Kidney (tissue), 14 donors: ENCODE measurements around the gene RPS19. TPM values are rescaled to one million over a fixed set of nuclear protein-coding genes. Genes with fewer than 3 reads are reported as not detected.
"Not testable (repeated sequence)": the region's sequence is repeated elsewhere in the genome, so short reads cannot be mapped to it uniquely, and the experiment has no call there.

Source experiments
- DNase-seq, 5 donors: peaks; one replicate each; pipeline ENCODE4 v3.0.0-alpha.2; 2013 to 2020
- FAIRE-seq: peaks from 2 replicates; lab custom pipeline; 2012; peaks lifted over from hg19 to GRCh38; lab: Jason Lieb, UNC
- H3K27ac ChIP-seq, 2 donors: one replicate each; pipeline ENCODE4 v1.7.0; 2013; ENCODE audit warnings: low read depth in 2 of 2, low read length in 2 of 2, inconsistent platforms in 1 of 2
- H3K27me3 ChIP-seq: one replicate; pipeline ENCODE4 v1.7.1; 2013; ENCODE audit warnings: low read length, inconsistent platforms; ENCODE audit not compliant: control insufficient read depth, insufficient read depth
- H3K36me3 ChIP-seq, 3 donors: one replicate each; pipeline versions ENCODE4 v1.7.0 to v1.7.1; 2013; ENCODE audit warnings: low read length in 3 of 3, control low read depth in 1 of 3, inconsistent platforms in 1 of 3; ENCODE audit not compliant: insufficient read depth in 3 of 3, control insufficient read depth in 2 of 3
- H3K4me1 ChIP-seq, 3 donors: one replicate each; pipeline versions ENCODE4 v1.7.0 to v1.7.1; 2013; ENCODE audit warnings: low read length in 3 of 3, inconsistent platforms in 1 of 3, low read depth in 1 of 3; ENCODE audit not compliant: control insufficient read depth in 2 of 3, insufficient read depth in 2 of 3
- H3K4me3 ChIP-seq, 3 donors: one replicate each; pipeline versions ENCODE4 v1.7.0 to v1.8.1; 2013; ENCODE audit warnings: low read length in 3 of 3, control low read depth in 1 of 3, inconsistent platforms in 1 of 3
- H3K9ac ChIP-seq, 3 donors: one replicate each; pipeline versions ENCODE4 v1.7.0 to v1.7.1; 2013; ENCODE audit warnings: low read length in 3 of 3, control low read depth in 1 of 3, inconsistent platforms in 1 of 3
- H3K9me3 ChIP-seq, 3 donors: one replicate each; pipeline versions ENCODE4 v1.7.0 to v1.7.1; 2013; ENCODE audit warnings: low read length in 3 of 3, control low read depth in 1 of 3, inconsistent platforms in 1 of 3; ENCODE audit not compliant: control insufficient read depth in 2 of 3, insufficient read depth in 1 of 3
- CTCF ChIP-seq: IDR thresholded peaks from 3 replicates; pipeline ENCODE4 v1.5.1; 2012; ENCODE audit warnings: mild to moderate bottlenecking, moderate library complexity, borderline replicate concordance; ENCODE audit not compliant: insufficient read depth; ENCODE audit errors: extremely low read depth
- intact Hi-C: fragments of 100-400 bp; cut with DNase I; formaldehyde crosslinking; loops from one replicate; pipeline ENCODE4 v1.11.1; 2022
- polyA plus RNA-seq: library from polyadenylated mRNA; stranded (reverse); fragments of 350-450 nt; fragmentation: Illumina TruSeq; extraction: RNeasy Lipid Tissue Mini Kit (QIAGEN cat#74804); gene quantifications from one replicate; pipeline ENCODE4 v1.2.3, GENCODE V29; 2014; ENCODE audit warnings: low read depth, low replicate concordance; ENCODE audit not compliant: insufficient read depth
- total RNA-seq: library from RNA; stranded (reverse); fragmentation: NEBNext Ultra II Directional; extraction: Animal tissue kit (Norgen Biotek cat#: 25700); gene quantifications from one replicate; pipeline ENCODE4 v1.2.1, GENCODE V29; 2021
- donor health status: control.
- donor health status: control.
- donor health status: control.
- donor health status: control.
- donor health status: control.
- donor health status: DM: yes; HTN: yes; CAD: no.
- donor health status: Normal renal cell carcinoma (clear cell type).

RPS19 gene
- total and polyA plus RNA-seq, 2 donors from 2014 or later = 1,433 to 2,116 TPM

GRCh38 chr19:41872384-41872774 is 12.3 kb downstream of the RPS19 start:
- no peak overlapping the region for H3K27ac ChIP-seq
- FAIRE-seq = no peak
- peaks cover 0 to 3% (median 0%) of the 10 kb centered on the region in 3 donors for H3K4me1 ChIP-seq
- DNase-seq = peak in 1 of 5 donors; percentile 38
- H3K9me3 ChIP-seq = no peaks in the 10 kb centered on the region
- H3K4me3 ChIP-seq = no peak overlapping the region
- TF ChIP-seq CTCF = no peak
- H3K9ac ChIP-seq = no peak overlapping the region
- H3K36me3 ChIP-seq = peaks cover 0 to 33% (median 13%) of the 10 kb centered on the region in 3 donors
- H3K27me3 ChIP-seq = no peaks in the 10 kb centered on the region
- intact Hi-C loops = no loop called here

GRCh38 chr19:41872775-41873647 is 13.0 kb downstream of the RPS19 start:
- H3K27ac ChIP-seq = no peak overlapping the region
- TF ChIP-seq CTCF = peak; percentile 58
- H3K27me3 ChIP-seq = no peaks in the 10 kb centered on the region
- no peak overlapping the region for H3K4me3 ChIP-seq
- H3K4me1 ChIP-seq = peaks cover 0 to 3% (median 0%) of the 10 kb centered on the region in 3 donors
- H3K9ac ChIP-seq = no peak overlapping the region
- FAIRE-seq = no peak
- peak; percentile 82 to 83 (median 82) for DNase-seq
- peaks cover 0 to 30% (median 13%) of the 10 kb centered on the region in 3 donors for H3K36me3 ChIP-seq
- no peaks in the 10 kb centered on the region for H3K9me3 ChIP-seq
- intact Hi-C loops = no loop called here

GRCh38 chr19:41875973-41876372 is 15.9 kb downstream of the RPS19 start:
- H3K9me3 ChIP-seq, H3K36me3 ChIP-seq, H3K27me3 ChIP-seq, intact Hi-C loops, FAIRE-seq, H3K4me3 ChIP-seq, H3K4me1 ChIP-seq, H3K27ac ChIP-seq, H3K9ac ChIP-seq: not testable (repeated sequence)
- DNase-seq = peak in 1 of 5 donors; percentile 36
